ENCODE data around the gene LRATD1.

DNA sequence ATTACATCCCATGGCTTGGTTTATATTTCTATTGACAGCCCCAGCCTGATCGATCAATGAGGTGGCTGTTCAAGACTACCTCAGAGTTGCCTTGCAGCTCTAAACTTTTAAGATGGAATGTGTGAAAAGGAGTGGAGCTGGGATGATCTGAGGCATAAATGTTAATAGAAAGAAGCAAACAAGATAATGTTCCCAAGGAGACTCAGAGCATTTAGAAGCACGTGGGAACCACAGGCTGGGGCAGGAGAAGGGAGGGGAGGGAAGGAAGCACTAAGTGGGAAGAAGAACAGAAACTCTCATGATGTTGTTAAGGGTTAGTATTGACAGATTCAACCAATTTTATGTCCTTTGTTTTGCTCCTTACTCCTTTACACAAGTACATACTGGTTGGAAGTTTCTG, 28.8 kb upstream of the LRATD1 start:
- TF ChIP-seq POLR2A (IDR thresholded peaks at IDR 0.05; ENCODE audit: low read depth, low read length), result no peak
- TF ChIP-seq, protein P1, sequence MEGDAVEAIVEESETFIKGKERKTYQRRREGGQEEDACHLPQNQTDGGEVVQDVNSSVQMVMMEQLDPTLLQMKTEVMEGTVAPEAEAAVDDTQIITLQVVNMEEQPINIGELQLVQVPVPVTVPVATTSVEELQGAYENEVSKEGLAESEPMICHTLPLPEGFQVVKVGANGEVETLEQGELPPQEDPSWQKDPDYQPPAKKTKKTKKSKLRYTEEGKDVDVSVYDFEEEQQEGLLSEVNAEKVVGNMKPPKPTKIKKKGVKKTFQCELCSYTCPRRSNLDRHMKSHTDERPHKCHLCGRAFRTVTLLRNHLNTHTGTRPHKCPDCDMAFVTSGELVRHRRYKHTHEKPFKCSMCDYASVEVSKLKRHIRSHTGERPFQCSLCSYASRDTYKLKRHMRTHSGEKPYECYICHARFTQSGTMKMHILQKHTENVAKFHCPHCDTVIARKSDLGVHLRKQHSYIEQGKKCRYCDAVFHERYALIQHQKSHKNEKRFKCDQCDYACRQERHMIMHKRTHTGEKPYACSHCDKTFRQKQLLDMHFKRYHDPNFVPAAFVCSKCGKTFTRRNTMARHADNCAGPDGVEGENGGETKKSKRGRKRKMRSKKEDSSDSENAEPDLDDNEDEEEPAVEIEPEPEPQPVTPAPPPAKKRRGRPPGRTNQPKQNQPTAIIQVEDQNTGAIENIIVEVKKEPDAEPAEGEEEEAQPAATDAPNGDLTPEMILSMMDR (IDR thresholded peaks at IDR 0.05; ENCODE audit: extremely low read depth in 1 of 2, insufficient read depth in 1 of 2, low read depth in 1 of 2, low read length in 2 of 2), result no peak

Measured in endothelial cell of umbilical vein (primary cell).